ENCODE measurements around the gene DRC1.

The DRC1 gene

DNA sequence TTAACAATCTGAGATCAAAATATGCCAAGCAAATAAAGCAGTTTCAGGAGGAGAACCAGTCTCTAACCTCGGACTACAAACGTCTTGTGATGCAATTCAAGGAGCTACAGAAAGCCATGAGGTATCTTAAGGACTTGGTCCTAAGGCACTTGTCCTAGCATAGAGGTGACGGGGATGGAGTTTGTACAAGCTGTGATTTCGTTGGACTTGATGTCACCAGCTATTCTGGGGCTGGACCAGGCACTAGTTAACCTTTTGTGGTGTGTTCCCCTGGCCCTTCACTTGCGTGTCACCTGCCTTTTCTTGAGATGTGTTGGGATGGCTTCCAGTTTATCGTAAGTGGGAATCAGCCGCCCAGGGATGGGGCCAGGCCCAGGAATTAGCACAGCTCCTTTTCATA is 42.5 kb downstream of the DRC1 start:
- H3K9me3 ChIP-seq (ENCODE audit: insufficient read depth, low read length): no peaks in the 10 kb centered on the region
- H3K4me1 ChIP-seq (ENCODE audit: insufficient read depth, insufficient read length): no peaks in the 10 kb centered on the region
- no peak overlapping the region for H3K4me3 ChIP-seq (ENCODE audit: insufficient read length, low read depth)
- no peaks in the 10 kb centered on the region for H3K27me3 ChIP-seq (ENCODE audit: insufficient read depth, insufficient read length)
- no peaks in the 10 kb centered on the region for H3K36me3 ChIP-seq (ENCODE audit: insufficient read depth, insufficient read length, low read length)
- no peak for DNase-seq (ENCODE audit: low read depth, low spot score)
- TF ChIP-seq YY1 (IDR thresholded peaks at IDR 0.05; ENCODE audit: insufficient read depth, insufficient read length): no peak
- no peak for TF ChIP-seq ZNF274 (IDR thresholded peaks at IDR 0.05; ENCODE audit: low read depth, low read length)
- no peak for TF ChIP-seq SUZ12 (IDR thresholded peaks at IDR 0.05; ENCODE audit: extremely low read depth, insufficient read depth, insufficient read length)
- no peak overlapping the region for H3K9ac ChIP-seq (ENCODE audit: insufficient read length, low read depth)

- no peak overlapping the region for H3K9ac ChIP-seq (ENCODE audit: insufficient read length, low read depth)
- H3K4me3 ChIP-seq (ENCODE audit: insufficient read length, low read depth): no peak overlapping the region
- no peaks in the 10 kb centered on the region for H3K36me3 ChIP-seq (ENCODE audit: insufficient read depth, insufficient read length, low read length)
- no peaks in the 10 kb centered on the region for H3K27me3 ChIP-seq (ENCODE audit: insufficient read depth, insufficient read length)
- no peak for DNase-seq (ENCODE audit: low read depth, low spot score)
- H3K9me3 ChIP-seq (ENCODE audit: insufficient read depth, low read length): no peaks in the 10 kb centered on the region
- H3K4me1 ChIP-seq (ENCODE audit: insufficient read depth, insufficient read length): peaks cover 3% of the 10 kb centered on the region
- TF ChIP-seq SUZ12 (IDR thresholded peaks at IDR 0.05; ENCODE audit: extremely low read depth, insufficient read depth, insufficient read length) (no peak), YY1 (IDR thresholded peaks at IDR 0.05; ENCODE audit: insufficient read depth, insufficient read length) (no peak), ZNF274 (IDR thresholded peaks at IDR 0.05; ENCODE audit: low read depth, low read length) (no peak)
Measured at GRCh38 chr2:26448651-26449050, 46.9 kb downstream of the DRC1 start.

- H3K4me3 ChIP-seq (ENCODE audit: insufficient read length, low read depth): no peak overlapping the region
- TF ChIP-seq ZNF274 (IDR thresholded peaks at IDR 0.05; ENCODE audit: low read depth, low read length) (no peak), SUZ12 (IDR thresholded peaks at IDR 0.05; ENCODE audit: extremely low read depth, insufficient read depth, insufficient read length) (no peak), YY1 (IDR thresholded peaks at IDR 0.05; ENCODE audit: insufficient read depth, insufficient read length) (no peak)
Measured at GRCh38 chr2:26449278-26450030, 47.7 kb downstream of the DRC1 start.

DNA sequence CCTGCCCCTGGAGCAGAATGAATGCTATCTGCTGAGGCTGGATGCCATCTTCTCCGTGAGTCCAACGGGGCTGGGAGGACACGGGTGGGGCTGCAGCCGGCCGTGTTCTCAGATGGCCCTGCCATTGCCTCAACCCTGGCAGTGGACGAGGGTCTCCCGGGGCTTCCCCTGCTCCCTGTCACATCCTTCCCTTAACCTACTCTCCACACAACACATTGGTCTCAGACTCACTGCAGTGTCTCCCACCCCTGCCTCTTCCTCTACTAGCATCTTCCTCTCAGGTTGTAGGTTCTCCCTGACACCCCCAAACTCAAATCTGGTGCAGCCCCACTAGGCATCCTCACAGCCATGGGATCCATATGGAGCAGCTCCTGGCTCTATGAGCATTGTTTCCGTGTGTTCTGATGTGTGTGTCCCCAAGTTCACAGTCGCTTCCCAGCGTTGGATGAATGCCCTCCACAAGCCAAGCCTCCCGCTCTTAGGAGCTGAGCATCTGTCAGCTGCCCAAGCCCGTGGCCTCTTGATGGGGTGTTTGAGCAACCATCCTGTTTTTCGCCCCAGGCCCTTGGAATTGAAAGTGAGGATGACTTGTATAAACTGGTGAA is 48.4 kb downstream of the DRC1 start:
- Histone ChIP-seq H3K4me3 (ENCODE audit: insufficient read length, low read depth) (no peak overlapping the region), H3K36me3 (ENCODE audit: insufficient read depth, insufficient read length, low read length) (no peaks in the 10 kb centered on the region), H3K27me3 (ENCODE audit: insufficient read depth, insufficient read length) (no peaks in the 10 kb centered on the region), H3K9me3 (ENCODE audit: insufficient read depth, low read length) (no peaks in the 10 kb centered on the region), H3K4me1 (ENCODE audit: insufficient read depth, insufficient read length) (peaks cover 5% of the 10 kb centered on the region), H3K9ac (ENCODE audit: insufficient read length, low read depth) (no peak overlapping the region)
- no peak for DNase-seq (ENCODE audit: low read depth, low spot score)
- TF ChIP-seq YY1 (IDR thresholded peaks at IDR 0.05; ENCODE audit: insufficient read depth, insufficient read length) (no peak), SUZ12 (IDR thresholded peaks at IDR 0.05; ENCODE audit: extremely low read depth, insufficient read depth, insufficient read length) (no peak), ZNF274 (IDR thresholded peaks at IDR 0.05; ENCODE audit: low read depth, low read length) (no peak)

More at GRCh38 chr2:26449278-26450030, 47.7 kb downstream of the DRC1 start:
- peaks cover 5% of the 10 kb centered on the region for H3K4me1 ChIP-seq (ENCODE audit: insufficient read depth, insufficient read length)
- H3K36me3 ChIP-seq (ENCODE audit: insufficient read depth, insufficient read length, low read length): no peaks in the 10 kb centered on the region
- DNase-seq (ENCODE audit: low read depth, low spot score): no peak
- H3K9me3 ChIP-seq (ENCODE audit: insufficient read depth, low read length): no peaks in the 10 kb centered on the region
- H3K27me3 ChIP-seq (ENCODE audit: insufficient read depth, insufficient read length): no peaks in the 10 kb centered on the region
- H3K9ac ChIP-seq (ENCODE audit: insufficient read length, low read depth): no peak overlapping the region

- no peaks in the 10 kb centered on the region for H3K9me3 ChIP-seq (ENCODE audit: insufficient read depth, low read length)
- TF ChIP-seq YY1 (IDR thresholded peaks at IDR 0.05; ENCODE audit: insufficient read depth, insufficient read length): no peak
- no peaks in the 10 kb centered on the region for H3K27me3 ChIP-seq (ENCODE audit: insufficient read depth, insufficient read length)
- no peak for DNase-seq (ENCODE audit: low read depth, low spot score)
- H3K4me3 ChIP-seq (ENCODE audit: insufficient read length, low read depth): no peak overlapping the region
- peaks cover 14% of the 10 kb centered on the region for H3K4me1 ChIP-seq (ENCODE audit: insufficient read depth, insufficient read length)
- H3K9ac ChIP-seq (ENCODE audit: insufficient read length, low read depth): no peak overlapping the region
- no peaks in the 10 kb centered on the region for H3K36me3 ChIP-seq (ENCODE audit: insufficient read depth, insufficient read length, low read length)
Measured at GRCh38 chr2:26451700-26452099, 50.0 kb downstream of the DRC1 start.

GRCh38 chr2:26453421-26454329 is 52.0 kb downstream of the DRC1 start:
- DNase-seq (ENCODE audit: low read depth, low spot score): no peak

GRCh38 chr2:26454561-26455001 is 52.9 kb downstream of the DRC1 start:
- Histone ChIP-seq H3K4me1 (ENCODE audit: insufficient read depth, insufficient read length) (peaks cover 19% of the 10 kb centered on the region), H3K9me3 (ENCODE audit: insufficient read depth, low read length) (no peaks in the 10 kb centered on the region), H3K27me3 (ENCODE audit: insufficient read depth, insufficient read length) (no peaks in the 10 kb centered on the region), H3K9ac (ENCODE audit: insufficient read length, low read depth) (no peak overlapping the region), H3K36me3 (ENCODE audit: insufficient read depth, insufficient read length, low read length) (no peaks in the 10 kb centered on the region), H3K4me3 (ENCODE audit: insufficient read length, low read depth) (no peak overlapping the region)
- TF ChIP-seq ZNF274 (IDR thresholded peaks at IDR 0.05; ENCODE audit: low read depth, low read length) (no peak), SUZ12 (IDR thresholded peaks at IDR 0.05; ENCODE audit: extremely low read depth, insufficient read depth, insufficient read length) (no peak), YY1 (IDR thresholded peaks at IDR 0.05; ENCODE audit: insufficient read depth, insufficient read length) (no peak)
- no peak for DNase-seq (ENCODE audit: low read depth, low spot score)

More at GRCh38 chr2:26453421-26454329, 52.0 kb downstream of the DRC1 start:
- no peak for TF ChIP-seq ZNF274 (IDR thresholded peaks at IDR 0.05; ENCODE audit: low read depth, low read length)
- TF ChIP-seq YY1 (IDR thresholded peaks at IDR 0.05; ENCODE audit: insufficient read depth, insufficient read length): no peak
- no peak for TF ChIP-seq SUZ12 (IDR thresholded peaks at IDR 0.05; ENCODE audit: extremely low read depth, insufficient read depth, insufficient read length)
- Histone ChIP-seq H3K4me3 (ENCODE audit: insufficient read length, low read depth) (no peak overlapping the region), H3K27me3 (ENCODE audit: insufficient read depth, insufficient read length) (no peaks in the 10 kb centered on the region), H3K9me3 (ENCODE audit: insufficient read depth, low read length) (no peaks in the 10 kb centered on the region), H3K36me3 (ENCODE audit: insufficient read depth, insufficient read length, low read length) (no peaks in the 10 kb centered on the region), H3K4me1 (ENCODE audit: insufficient read depth, insufficient read length) (peaks cover 19% of the 10 kb centered on the region), H3K9ac (ENCODE audit: insufficient read length, low read depth) (no peak overlapping the region)

Measured in NT2/D1 (cell line).